Astrocyte (in vitro differentiated cells and primary cell): ENCODE results near the gene ST6GALNAC3. TPM values are rescaled to one million over a fixed set of nuclear protein-coding genes. Genes with fewer than 3 reads are reported as not detected.

Source experiments
- DNase-seq: peaks from one replicate; pipeline ENCODE4 v3.0.0-alpha.2; 2010; ENCODE audit warnings: low read depth
- FAIRE-seq: peaks from 2 replicates; lab custom pipeline; 2011; peaks lifted over from hg19 to GRCh38; lab: Jason Lieb, UNC
- H2AFZ ChIP-seq: 2 replicates; pipeline ENCODE4 v1.6.0; 2012; ENCODE audit warnings: low read depth, low read length, inconsistent platforms
- H3K27ac ChIP-seq: 2 replicates; pipeline ENCODE4 v1.5.1; 2011; ENCODE audit warnings: low read depth, low read length, inconsistent platforms
- H3K27me3 ChIP-seq: 2 replicates; pipeline ENCODE4 v1.6.0; 2011; ENCODE audit warnings: low read length, inconsistent platforms; ENCODE audit not compliant: insufficient read depth
- H3K36me3 ChIP-seq: 2 replicates; pipeline ENCODE4 v1.5.1; 2011; ENCODE audit warnings: low read length, inconsistent platforms; ENCODE audit not compliant: insufficient read depth
- H3K4me1 ChIP-seq: 2 replicates; pipeline ENCODE4 v1.5.1; 2011; ENCODE audit warnings: low read length, inconsistent platforms; ENCODE audit not compliant: insufficient read depth
- H3K4me2 ChIP-seq: 2 replicates; pipeline ENCODE4 v1.6.0; 2012; ENCODE audit warnings: low read length, inconsistent platforms
- H3K4me3 ChIP-seq: 2 replicates; pipeline ENCODE4 v1.5.1; 2011; ENCODE audit warnings: low read depth, mild to moderate bottlenecking, low read length, inconsistent platforms; ENCODE audit not compliant: insufficient read depth
- H3K79me2 ChIP-seq: 2 replicates; pipeline ENCODE4 v1.6.0; 2012; ENCODE audit warnings: mild to moderate bottlenecking, low read length, inconsistent platforms; ENCODE audit not compliant: insufficient read depth
- H3K9ac ChIP-seq: 2 replicates; pipeline ENCODE4 v1.6.0; 2012; ENCODE audit warnings: mild to moderate bottlenecking, low read length, inconsistent platforms
- H3K9me3 ChIP-seq: 2 replicates; pipeline ENCODE4 v1.5.1; 2012; ENCODE audit warnings: low read depth, mild to moderate bottlenecking, low read length, inconsistent platforms; ENCODE audit not compliant: insufficient read depth
- H4K20me1 ChIP-seq: 2 replicates; pipeline ENCODE4 v1.6.0; 2012; ENCODE audit warnings: low read length, inconsistent platforms; ENCODE audit not compliant: insufficient read depth
- H3K27ac Mint-ChIP-seq: one replicate; pipeline ENCODE4 v1.8.0; 2021; ENCODE audit warnings: mild to moderate bottlenecking, mixed read lengths; ENCODE audit not compliant: unreplicated experiment
- H3K27me3 Mint-ChIP-seq: one replicate; pipeline ENCODE4 v1.8.0; 2021; ENCODE audit warnings: low read depth, mixed read lengths; ENCODE audit not compliant: unreplicated experiment
- H3K36me3 Mint-ChIP-seq: one replicate; pipeline ENCODE4 v1.8.0; 2021; ENCODE audit warnings: low read depth, mixed read lengths; ENCODE audit not compliant: unreplicated experiment
- H3K4me1 Mint-ChIP-seq: one replicate; pipeline ENCODE4 v1.8.0; 2021; ENCODE audit warnings: low read depth, mixed read lengths; ENCODE audit not compliant: unreplicated experiment
- H3K4me3 Mint-ChIP-seq: one replicate; pipeline ENCODE4 v1.8.0; 2021; ENCODE audit warnings: mild to moderate bottlenecking, moderate library complexity, mixed read lengths; ENCODE audit not compliant: unreplicated experiment
- H3K9me3 Mint-ChIP-seq: one replicate; pipeline ENCODE4 v1.8.0; 2021; ENCODE audit warnings: mild to moderate bottlenecking, mixed read lengths; ENCODE audit not compliant: unreplicated experiment
- CTCF ChIP-seq: IDR thresholded peaks from 2 replicates; pipeline ENCODE4 v1.5.1; 2011; ENCODE audit warnings: low read depth, mild to moderate bottlenecking, inconsistent platforms, low read length, moderate library complexity; ENCODE audit not compliant: insufficient read depth
- EZH2 ChIP-seq: IDR thresholded peaks from 2 replicates; pipeline ENCODE4 v1.6.1; 2012; ENCODE audit warnings: mild to moderate bottlenecking, low read length, inconsistent platforms; ENCODE audit not compliant: insufficient read depth
- total RNA-seq: library from RNA; stranded (reverse); gene quantifications from 2 replicates; pipeline ENCODE4 v1.2.1, GENCODE V29; 2021

ST6GALNAC3 gene
- total RNA-seq, 1 donor from 2014 or later = 3.2 TPM

DNA sequence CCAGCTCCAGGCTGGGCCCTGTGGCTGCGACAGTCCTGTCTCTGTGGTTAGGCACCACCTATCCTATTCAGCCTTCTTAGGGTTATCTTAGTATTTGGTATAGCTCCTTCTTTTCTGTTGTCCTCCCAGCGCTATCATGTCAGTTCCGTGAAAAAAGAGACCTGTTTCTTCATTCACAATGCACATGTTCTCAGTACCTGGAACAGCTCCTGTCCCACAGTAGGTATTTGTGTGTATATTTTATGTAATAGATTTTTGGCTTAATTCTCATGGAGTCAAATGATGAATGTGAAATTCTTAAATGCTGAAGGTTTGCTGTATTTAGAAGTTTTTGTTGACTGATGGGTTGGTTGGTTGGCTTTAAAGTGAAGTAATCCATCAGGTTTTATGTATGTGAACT is 279.7 kb downstream of the ST6GALNAC3 start:
- no peaks in the 10 kb centered on the region for H4K20me1 ChIP-seq
- no peak overlapping the region for H2AFZ ChIP-seq
- H3K9ac ChIP-seq = no peak overlapping the region
- no peaks in the 10 kb centered on the region for H3K4me1 ChIP-seq
- Mint-ChIP-seq H3K4me3 (no peak overlapping the region), H3K4me1 (peaks cover 4% of the 10 kb centered on the region), H3K36me3 (no peaks in the 10 kb centered on the region), H3K27ac (no peak overlapping the region), H3K9me3 (no peaks in the 10 kb centered on the region), H3K27me3 (no peaks in the 10 kb centered on the region)
- H3K36me3 ChIP-seq = no peaks in the 10 kb centered on the region
- no peak for TF ChIP-seq EZH2
- TF ChIP-seq CTCF = no peak
- no peaks in the 10 kb centered on the region for H3K9me3 ChIP-seq
- no peak overlapping the region for H3K4me3 ChIP-seq
- no peak overlapping the region for H3K4me2 ChIP-seq
- H3K27ac ChIP-seq = no peak overlapping the region
- DNase-seq = no peak
- no peaks in the 10 kb centered on the region for H3K79me2 ChIP-seq
- H3K27me3 ChIP-seq = no peaks in the 10 kb centered on the region
- no peak for FAIRE-seq

- Histone ChIP-seq H3K9me3 (no peaks in the 10 kb centered on the region), H3K27me3 (no peaks in the 10 kb centered on the region), H3K36me3 (no peaks in the 10 kb centered on the region), H3K4me2 (no peak overlapping the region), H3K79me2 (no peaks in the 10 kb centered on the region), H3K4me3 (no peak overlapping the region), H3K4me1 (no peaks in the 10 kb centered on the region), H3K9ac (no peak overlapping the region), H3K27ac (no peak overlapping the region), H2AFZ (no peak overlapping the region), H4K20me1 (no peaks in the 10 kb centered on the region)
- Mint-ChIP-seq H3K4me1 (no peaks in the 10 kb centered on the region), H3K27ac (no peak overlapping the region), H3K27me3 (no peaks in the 10 kb centered on the region), H3K36me3 (no peaks in the 10 kb centered on the region), H3K9me3 (no peaks in the 10 kb centered on the region), H3K4me3 (no peak overlapping the region)
- DNase-seq = no peak
- FAIRE-seq = no peak
- TF ChIP-seq CTCF (no peak), EZH2 (no peak)
Measured at GRCh38 chr1:76366726-76367125, 292.2 kb downstream of the ST6GALNAC3 start.

- Histone ChIP-seq H2AFZ (no peak overlapping the region), H3K27me3 (no peaks in the 10 kb centered on the region), H3K9me3 (no peaks in the 10 kb centered on the region), H3K36me3 (no peaks in the 10 kb centered on the region), H3K4me3 (no peak overlapping the region), H3K4me1 (no peaks in the 10 kb centered on the region), H4K20me1 (no peaks in the 10 kb centered on the region), H3K9ac (no peak overlapping the region), H3K4me2 (no peak overlapping the region), H3K27ac (no peak overlapping the region), H3K79me2 (no peaks in the 10 kb centered on the region)
- FAIRE-seq = no peak
- no peak overlapping the region for H3K27ac Mint-ChIP-seq
- H3K4me3 Mint-ChIP-seq = no peak overlapping the region
- TF ChIP-seq EZH2 = no peak
- no peaks in the 10 kb centered on the region for H3K4me1 Mint-ChIP-seq
- no peaks in the 10 kb centered on the region for H3K36me3 Mint-ChIP-seq
- no peaks in the 10 kb centered on the region for H3K9me3 Mint-ChIP-seq
- H3K27me3 Mint-ChIP-seq = no peaks in the 10 kb centered on the region
- no peak for DNase-seq
Measured at GRCh38 chr1:76371941-76372340, 297.4 kb downstream of the ST6GALNAC3 start.
